Body of pancreas (tissue), 4 donors: Measurements from ENCODE around the gene FIZ1. TPM values are rescaled to one million over a fixed set of nuclear protein-coding genes. Genes with fewer than 3 reads are reported as not detected.

Source experiments
- ATAC-seq: fragments of 150-250 bp; one replicate; pipeline ENCODE4 v1.9.1; 2016
- DNase-seq, 4 donors: peaks; one replicate each; pipeline ENCODE4 v3.0.0-alpha.2; 2019
- H3K27ac ChIP-seq, 4 donors: fragments of 200-600 bp; sonication (generic); 1 replicate in 3 of 4; 2 replicates in 1 of 4; pipeline versions ENCODE4 v1.5.1 to v1.6.1; 2016 to 2019; ENCODE audit warnings: mild to moderate bottlenecking in 1 of 4, mixed read lengths in 1 of 4, moderate library complexity in 1 of 4
- H3K27me3 ChIP-seq, 2 donors: fragments of 200-600 bp; sonication (generic); one replicate each; pipeline ENCODE4 v1.6.0; 2016; ENCODE audit warnings: mild to moderate bottlenecking in 1 of 2
- H3K36me3 ChIP-seq, 2 donors: fragments of 200-600 bp; sonication (generic); replicated peaks in 1 of 2; 2 replicates each; pipeline ENCODE4 v1.5.1; 2016; ENCODE audit warnings: low read depth in 2 of 2; ENCODE audit not compliant: insufficient read depth in 1 of 2
- H3K4me1 ChIP-seq: fragments of 200-600 bp; sonication (generic); one replicate; pipeline ENCODE4 v1.6.0; 2016
- H3K4me3 ChIP-seq, 2 donors: fragments of 200-600 bp; sonication (generic); 1 replicate in 1 of 2; 2 replicates in 1 of 2; pipeline ENCODE4 v1.5.1; 2016 to 2019
- H3K9me3 ChIP-seq, 3 donors: fragments of 200-600 bp; sonication (generic); 1 replicate in 2 of 3; 2 replicates in 1 of 3; pipeline ENCODE4 v1.5.1; 2016
- CTCF ChIP-seq, 7 experiments: fragments of 450-650 bp in 4 of 7; fragments of 200-600 bp in 3 of 7; sonication (generic) in 3 of 7; IDR thresholded peaks; one replicate each; pipeline ENCODE4 v1.5.1; 2016 to 2019; ENCODE audit warnings: antibody characterized with exemption in 7 of 7
- POLR2A ChIP-seq, 3 donors: fragments of 450-650 bp; IDR thresholded peaks; one replicate each; pipeline ENCODE4 v1.6.1; 2016; ENCODE audit warnings: antibody characterized with exemption in 3 of 3, mild to moderate bottlenecking in 2 of 3
- WGBS, 2 donors: methylation state at CpG; one replicate each; pipeline ENCODE4 v1.1.5; 2017; 5-methylcytosine and 5-hydroxymethylcytosine counted together
- intact Hi-C: fragments of 100-400 bp; cut with DNase I; formaldehyde crosslinking; loops from one replicate; pipeline ENCODE4 v1.15.1; 2023
- total RNA-seq, 2 donors: library from RNA; depleted of rRNA; stranded (reverse); fragments of >200 nt; gene quantifications; one replicate each; pipeline ENCODE4 v1.1.0, GENCODE V29; 2016

FIZ1 gene
- total RNA-seq, 2 donors from 2014 or later = 5.7 to 13.5 TPM

GRCh38 chr19:55615543-55616394, 16.5 kb upstream of the FIZ1 start:
- Histone ChIP-seq H3K36me3 (peaks cover 0 to 3% of the 10 kb centered on the region in 2 donors), H3K9me3 (no peaks in the 10 kb centered on the region), H3K27me3 (no peaks in the 10 kb centered on the region), H3K4me1 (peaks cover 10% of the 10 kb centered on the region), H3K4me3 (no peak overlapping the region), H3K27ac (no peak overlapping the region)
- 96 to 98% methylated on average over 31 to 80 of the region's 88 CpGs for WGBS, 2 donors
- ATAC-seq (no peak), DNase-seq (no peak)
- intact Hi-C loops = loop anchor here (10.0 kb wide), 1 partner anchor 491 kb away; no protein-coding TSS in a partner anchor
- TF ChIP-seq CTCF (IDR thresholded peaks at IDR 0.05) = no peak
- TF ChIP-seq POLR2A (IDR thresholded peaks at IDR 0.05) = no peak

GRCh38 chr19:55614711-55615542, 15.6 kb upstream of the FIZ1 start:
- Histone ChIP-seq H3K4me3 (no peak overlapping the region), H3K4me1 (peaks cover 10% of the 10 kb centered on the region), H3K36me3 (peaks cover 0 to 2% of the 10 kb centered on the region in 2 donors), H3K9me3 (no peaks in the 10 kb centered on the region), H3K27me3 (no peaks in the 10 kb centered on the region), H3K27ac (no peak overlapping the region)
- intact Hi-C loops = loop anchor here (5.0 to 10.0 kb wide), 2 partner anchors 98 to 490 kb away; no protein-coding TSS in a partner anchor
- 92 to 94% methylated on average over 20 to 44 of the region's 98 CpGs for WGBS, 2 donors
- TF ChIP-seq CTCF (IDR thresholded peaks at IDR 0.05) (no peak), POLR2A (IDR thresholded peaks at IDR 0.05) (no peak)
- DNase-seq (no peak), ATAC-seq (no peak)

GRCh38 chr19:55613930-55614710, 14.8 kb upstream of the FIZ1 start:
- DNase-seq = no peak
- Histone ChIP-seq H3K4me3 (no peak overlapping the region), H3K27ac (no peak overlapping the region), H3K27me3 (no peaks in the 10 kb centered on the region), H3K36me3 (peaks cover 0 to 2% of the 10 kb centered on the region in 2 donors), H3K4me1 (peaks cover 10% of the 10 kb centered on the region), H3K9me3 (no peaks in the 10 kb centered on the region)
- intact Hi-C loops = loop anchor here (5.0 to 10.0 kb wide), 2 partner anchors 97 to 489 kb away; no protein-coding TSS in a partner anchor
- no peak for ATAC-seq
- 93 to 96% methylated on average over 43 to 70 of the region's 75 CpGs for WGBS, 2 donors
- TF ChIP-seq CTCF (IDR thresholded peaks at IDR 0.05) (no peak), POLR2A (IDR thresholded peaks at IDR 0.05) (no peak)

GRCh38 chr19:55613396-55613795, 14.1 kb upstream of the FIZ1 start:
- Histone ChIP-seq H3K36me3 (peaks cover 0 to 2% of the 10 kb centered on the region in 2 donors), H3K9me3 (no peaks in the 10 kb centered on the region), H3K27me3 (no peaks in the 10 kb centered on the region), H3K4me1 (peaks cover 10% of the 10 kb centered on the region), H3K27ac (no peak overlapping the region), H3K4me3 (no peak overlapping the region)
- ATAC-seq (no peak), DNase-seq (no peak)
- intact Hi-C loops = loop anchor here (5.0 to 10.0 kb wide), 2 partner anchors 96 to 489 kb away; no protein-coding TSS in a partner anchor
- 92 to 93% methylated on average over 25 to 27 of the region's 27 CpGs for WGBS, 2 donors
- TF ChIP-seq POLR2A (IDR thresholded peaks at IDR 0.05) (no peak), CTCF (IDR thresholded peaks at IDR 0.05) (no peak)
